A204.1 (cell line): ENCODE measurements around the gene AMD1.
"Not testable (repeated sequence)": the region's sequence is repeated elsewhere in the genome, so short reads cannot be mapped to it uniquely, and the experiment has no call there.

Experiments
- FAIRE-seq: peaks from 2 replicates; lab custom pipeline; 2012; peaks lifted over from hg19 to GRCh38; lab: Jason Lieb, UNC

Gene AMD1

DNA sequence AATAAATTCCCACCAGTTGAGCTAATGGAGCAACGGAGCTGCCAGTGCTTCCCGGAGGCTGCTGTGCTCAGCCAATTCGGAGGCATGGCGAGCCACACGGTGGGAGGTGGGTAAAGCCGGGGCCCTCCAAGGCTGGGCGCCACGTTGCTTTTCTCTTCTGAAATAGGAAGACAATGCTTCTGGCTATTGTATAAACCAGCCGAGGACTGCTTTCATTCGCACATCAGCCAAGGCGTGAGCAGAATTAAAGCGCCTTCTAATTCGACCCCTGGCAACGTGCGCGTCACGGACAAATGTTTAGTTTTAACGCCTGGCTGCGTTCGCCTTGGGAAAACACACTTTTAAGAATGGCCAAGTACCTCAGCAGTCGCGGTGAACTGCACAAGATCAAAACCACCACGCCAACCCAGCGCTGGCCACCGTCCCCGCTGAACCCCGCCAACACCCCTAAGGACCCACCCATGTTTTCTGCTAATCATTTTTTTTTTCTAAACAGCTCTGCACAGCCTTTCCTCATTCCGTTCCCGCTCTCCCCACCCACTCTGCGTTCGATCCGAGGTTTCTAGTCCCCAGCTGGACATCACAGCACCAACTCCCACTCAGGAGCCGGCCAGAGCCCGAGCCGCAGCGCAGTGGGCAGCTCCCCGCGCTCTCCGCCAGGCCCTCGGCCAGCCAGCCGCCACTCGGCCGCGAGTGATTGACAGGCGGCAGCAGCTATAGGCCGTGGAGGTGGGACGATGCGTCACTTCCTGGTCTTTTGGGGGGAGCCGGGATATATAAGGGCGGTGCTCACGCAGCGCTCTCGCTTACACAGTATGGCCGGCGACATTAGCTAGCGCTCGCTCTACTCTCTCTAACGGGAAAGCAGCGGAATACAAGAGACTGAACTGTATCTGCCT lies at the start of gene AMD1:
Gene AMD1 (plus strand): TSS at position 805 of the 899 bp plus-strand sequence. CDS start 321 bp downstream, outside the sequence.
- peak; percentile 55 for FAIRE-seq

DNA sequence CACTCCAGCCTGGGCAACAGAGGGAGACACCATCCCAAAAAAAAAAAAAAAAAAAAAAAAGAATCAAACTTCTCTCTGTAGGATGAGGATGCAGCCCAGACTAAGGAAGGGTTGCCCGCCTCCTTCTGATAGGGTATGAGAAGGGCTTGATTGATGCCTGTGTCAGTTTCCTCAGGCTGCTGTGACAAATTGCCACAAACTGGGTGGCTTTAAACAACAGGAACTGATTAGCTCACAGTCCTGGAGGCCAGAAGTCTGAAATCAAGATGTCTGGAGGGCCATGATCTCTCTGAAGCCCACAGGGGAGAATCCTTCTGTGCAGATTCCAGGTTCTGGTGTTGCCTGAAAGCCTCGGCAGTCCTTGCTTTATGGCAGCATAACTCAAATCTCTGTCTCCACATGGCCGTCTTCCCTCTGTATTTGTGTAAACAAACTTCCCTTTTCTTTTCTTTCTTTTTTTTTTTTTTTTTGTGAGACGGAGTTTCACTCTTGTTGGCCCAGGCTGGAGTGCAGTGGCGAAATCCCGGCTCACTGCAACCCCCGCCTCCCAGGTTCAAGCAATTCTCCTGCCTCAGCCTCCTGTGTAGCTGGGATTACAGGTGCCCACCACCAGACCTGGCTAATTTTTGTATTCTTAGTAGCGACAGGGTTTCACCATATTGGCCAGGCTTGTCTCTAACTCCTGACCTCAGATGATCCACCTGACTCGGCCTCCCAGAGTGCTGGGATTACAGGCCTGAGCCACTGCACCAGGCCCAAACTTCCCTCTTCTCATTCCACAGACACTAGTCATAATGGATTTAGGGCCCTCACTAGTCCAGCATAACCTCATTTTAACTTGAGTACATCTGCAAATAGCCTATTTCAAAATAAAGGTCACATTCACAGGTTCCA lies 48.1 kb upstream of the AMD1 start:
- FAIRE-seq = no peak

DNA sequence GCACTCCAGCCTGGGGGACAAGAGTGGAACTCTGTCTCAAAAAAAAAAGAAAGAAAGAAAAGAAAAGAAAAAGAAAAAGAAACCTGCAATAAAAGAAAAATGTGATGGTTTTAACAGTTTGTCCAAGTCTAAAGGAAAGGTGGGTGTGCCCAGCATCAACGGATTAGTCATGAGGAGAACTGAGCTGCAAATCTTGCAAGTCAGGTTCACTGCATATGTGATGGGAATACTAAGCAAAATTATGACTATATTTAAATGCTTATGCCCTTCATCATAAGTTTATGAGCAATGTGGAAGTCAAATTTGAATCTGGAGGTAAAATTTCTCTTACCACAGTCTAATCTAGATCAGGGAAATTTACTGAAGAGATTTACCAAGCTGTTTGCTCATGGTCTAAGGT lies 46.2 kb upstream of the AMD1 start:
- FAIRE-seq = no peak

DNA sequence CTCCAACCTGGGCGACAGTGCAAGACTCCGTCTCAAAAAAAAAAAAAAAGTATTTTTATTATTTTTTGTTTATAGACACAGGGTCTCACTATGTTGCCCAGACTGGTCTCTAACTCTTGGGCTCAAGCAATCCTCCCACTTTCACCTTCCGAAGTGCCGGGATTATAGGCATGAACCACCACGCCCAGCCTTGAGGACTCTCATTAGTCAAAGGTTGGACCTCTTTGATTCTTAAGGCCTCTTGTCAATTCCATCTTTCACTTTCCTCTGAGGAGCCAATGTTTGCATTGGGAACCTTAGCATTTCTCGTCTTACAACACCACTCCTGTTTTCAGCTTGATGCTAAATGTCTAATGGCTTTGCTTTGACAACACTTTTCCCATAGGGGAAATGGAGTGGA lies 43.2 kb upstream of the AMD1 start:
- no peak for FAIRE-seq

DNA sequence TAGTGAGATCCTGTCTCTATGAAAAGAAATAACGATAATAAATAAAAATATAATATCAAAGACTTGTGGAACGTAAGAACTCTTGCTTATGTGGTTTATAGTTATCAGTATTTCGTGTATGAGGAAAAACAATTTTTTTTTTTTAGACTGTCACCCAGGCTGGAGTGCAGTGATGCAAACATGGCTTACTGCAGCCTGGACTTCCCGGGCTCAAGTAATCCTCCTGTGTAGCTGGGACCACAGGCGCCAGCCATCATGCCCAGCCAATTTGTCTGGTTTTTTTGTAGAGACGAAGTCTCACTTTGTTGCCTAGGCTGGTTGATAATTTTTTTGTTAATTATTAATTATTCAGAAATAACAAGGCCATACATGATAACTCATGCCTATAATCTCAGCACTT lies 40.8 kb upstream of the AMD1 start:
- no peak for FAIRE-seq

DNA sequence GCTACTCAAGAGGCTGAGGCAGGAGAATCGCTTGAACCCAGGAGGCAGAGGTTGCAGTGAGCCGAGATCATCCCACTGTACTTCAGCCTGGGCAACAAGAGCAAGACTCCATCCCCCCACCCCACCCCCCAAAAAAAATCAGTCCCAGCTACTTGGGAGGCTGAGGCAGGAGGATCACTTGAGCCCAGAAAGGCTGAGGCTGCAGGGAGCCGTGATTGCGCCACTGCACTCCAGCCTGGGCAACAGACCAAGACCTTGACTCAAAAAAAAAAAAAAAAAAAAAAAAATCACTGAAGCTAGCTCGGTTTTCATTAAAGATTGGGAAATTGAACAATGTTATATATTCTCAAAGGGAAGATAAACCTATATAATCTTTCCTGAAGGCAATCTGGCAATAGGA lies 38.8 kb upstream of the AMD1 start:
- FAIRE-seq = not testable (repeated sequence)

DNA sequence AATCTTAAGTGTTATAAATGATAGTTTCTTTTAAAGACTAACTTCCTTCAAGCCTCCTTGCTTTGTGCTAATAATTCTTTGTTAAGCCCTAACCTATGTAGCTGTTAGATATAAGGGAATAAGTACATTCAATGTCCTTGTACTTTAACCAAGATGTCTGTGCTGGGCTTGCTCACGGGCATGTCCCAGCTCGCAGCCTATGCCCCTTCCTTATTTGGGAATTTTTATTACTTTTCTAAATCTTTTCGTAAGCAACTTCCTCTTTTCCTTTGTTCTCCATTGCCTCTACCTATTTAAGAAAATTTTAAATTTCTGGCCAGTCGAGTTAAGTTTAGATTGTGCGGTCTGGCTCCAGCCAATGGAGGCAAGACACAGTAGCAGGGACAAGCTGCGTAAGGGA lies 33.3 kb upstream of the AMD1 start:
- FAIRE-seq = no peak

DNA sequence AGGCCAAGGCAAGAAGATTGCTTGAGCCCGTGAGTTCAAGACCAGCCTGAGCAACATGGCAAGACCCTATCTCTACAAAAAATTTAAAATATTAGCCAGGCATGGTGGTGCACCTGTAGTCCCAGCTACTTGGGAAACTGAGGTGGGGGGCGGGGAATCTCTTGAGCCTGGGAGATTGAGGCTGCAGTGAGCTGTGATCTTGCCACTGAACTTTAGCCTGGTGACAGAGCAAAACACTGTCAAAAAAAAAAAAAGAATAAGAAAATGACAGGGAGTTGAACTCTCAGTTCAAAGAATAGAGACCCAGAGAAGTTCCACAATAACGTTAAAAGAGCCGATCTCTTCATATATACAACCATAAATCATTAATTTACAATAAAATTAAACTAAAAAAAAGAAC lies 24.8 kb upstream of the AMD1 start:
- FAIRE-seq = no peak

DNA sequence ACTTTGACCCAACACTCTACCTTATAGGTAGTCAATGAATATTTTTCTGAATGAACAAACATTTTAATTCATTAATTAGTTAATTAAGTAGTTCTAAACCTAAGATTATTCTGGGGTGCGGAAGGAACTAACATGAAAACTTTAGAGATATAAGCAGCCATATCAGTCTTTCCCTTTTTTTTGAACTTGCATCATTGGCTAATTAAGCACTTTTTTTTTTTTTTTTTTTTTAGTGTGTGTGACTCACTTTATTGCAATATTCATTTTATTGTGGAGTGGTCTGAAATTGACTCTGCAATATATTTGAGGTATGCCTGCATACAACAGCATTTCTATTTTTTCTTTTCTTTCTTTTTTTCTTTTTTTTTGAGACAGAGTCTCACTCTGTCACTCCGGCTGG lies 21.8 kb upstream of the AMD1 start:
- no peak for FAIRE-seq

DNA sequence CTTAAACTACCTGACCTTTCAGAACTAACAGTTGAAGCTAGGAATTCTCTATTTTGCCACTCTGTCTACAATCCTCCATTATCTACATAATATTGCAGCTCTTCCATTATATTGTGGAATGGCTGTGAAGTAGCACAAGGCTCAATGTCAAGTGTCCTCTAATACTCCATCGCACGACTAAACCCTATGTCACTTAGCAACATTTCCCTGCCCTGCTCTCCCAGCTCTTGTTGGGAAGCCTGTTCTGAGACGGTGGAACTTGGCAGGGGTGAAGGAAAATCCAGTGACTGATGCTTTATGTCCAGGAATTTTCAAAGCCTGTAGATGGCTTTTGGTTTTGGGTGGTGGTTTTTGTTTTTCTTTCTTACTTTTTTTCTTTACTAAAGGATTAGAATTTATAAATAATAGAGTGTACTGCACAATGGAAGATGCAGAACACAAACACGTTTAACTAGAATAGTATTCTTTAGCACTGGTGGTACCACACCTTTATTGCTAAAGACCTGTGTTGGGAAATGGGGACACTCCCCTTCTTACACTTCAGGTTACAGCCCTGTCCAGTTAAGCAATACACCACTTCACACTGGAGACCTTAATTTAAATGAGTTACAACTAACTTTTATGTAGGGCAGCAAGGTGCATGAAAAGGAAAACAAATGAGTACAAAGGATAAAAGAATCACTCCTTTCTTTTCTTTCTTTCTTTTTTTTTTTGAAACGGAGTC lies 20.7 kb upstream of the AMD1 start:
- no peak for FAIRE-seq

DNA sequence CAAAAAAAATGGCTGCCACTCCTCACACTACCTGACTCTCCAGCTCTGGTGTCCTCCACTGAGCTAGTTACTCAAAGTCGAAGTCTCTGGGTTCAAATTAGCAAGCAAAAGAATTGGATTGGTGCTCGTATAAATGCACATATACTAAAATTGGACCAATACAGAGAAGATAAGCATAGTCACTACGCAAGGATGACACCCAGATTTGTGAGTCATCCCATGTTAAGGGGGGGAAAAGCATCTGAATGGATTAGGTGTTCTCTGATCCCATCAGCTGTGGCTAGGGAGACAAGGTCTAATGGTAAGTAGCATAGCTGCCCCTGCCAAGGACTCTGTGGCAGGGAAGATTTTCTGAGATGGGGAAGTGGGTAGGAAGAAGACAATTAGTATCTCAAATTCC lies 18.3 kb upstream of the AMD1 start:
- no peak for FAIRE-seq

DNA sequence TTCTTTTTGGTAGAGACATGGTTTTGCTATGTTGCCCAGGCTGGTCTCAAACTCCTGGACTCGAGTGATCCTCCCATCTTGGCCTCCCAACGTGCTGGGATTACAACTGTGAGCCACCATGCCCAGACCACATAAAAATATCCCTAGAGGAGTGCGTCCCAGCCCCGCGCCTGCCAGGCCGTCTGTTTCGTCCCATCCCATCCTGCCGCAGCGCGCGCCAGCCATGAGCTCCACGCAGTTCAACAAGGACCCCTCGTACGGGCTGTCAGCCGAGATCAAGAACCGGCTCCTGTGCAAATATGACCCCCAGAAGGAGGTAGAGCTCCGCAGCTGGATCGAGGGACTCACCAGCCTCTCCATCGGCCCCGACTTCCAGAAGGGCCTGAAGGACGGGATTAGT lies 16.6 kb upstream of the AMD1 start:
- FAIRE-seq = no peak

DNA sequence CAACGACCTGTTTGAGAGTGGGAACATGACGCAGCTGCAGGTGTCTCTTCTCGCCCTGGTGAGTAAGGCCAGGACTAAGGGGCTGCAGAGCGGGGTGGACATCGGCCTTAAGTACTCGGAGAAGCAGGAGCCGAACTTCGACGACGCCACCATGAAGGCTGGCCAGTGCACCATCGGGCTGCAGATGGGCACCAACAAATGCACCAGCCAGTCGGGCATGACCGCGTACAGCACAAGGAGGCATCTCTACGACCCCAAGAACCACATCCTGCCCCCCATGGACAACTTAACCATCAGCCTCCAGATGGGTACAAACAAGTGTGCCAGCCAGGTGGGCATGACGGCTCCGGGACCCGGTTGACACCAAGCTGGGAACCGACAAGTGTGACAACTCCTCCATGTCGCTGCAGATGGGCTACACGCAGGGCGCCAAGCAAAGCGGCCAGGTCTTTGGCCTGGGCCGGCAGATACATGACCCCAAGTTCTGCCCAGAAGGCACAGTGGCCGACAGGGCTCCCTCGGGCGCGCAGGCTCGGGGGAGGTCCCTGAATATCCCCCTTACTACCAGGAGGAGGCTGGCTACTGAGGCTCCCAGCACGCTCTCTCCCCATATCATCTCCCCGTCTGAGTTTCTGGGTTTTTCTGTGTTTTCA lies 15.9 kb upstream of the AMD1 start:
- FAIRE-seq = no peak

DNA sequence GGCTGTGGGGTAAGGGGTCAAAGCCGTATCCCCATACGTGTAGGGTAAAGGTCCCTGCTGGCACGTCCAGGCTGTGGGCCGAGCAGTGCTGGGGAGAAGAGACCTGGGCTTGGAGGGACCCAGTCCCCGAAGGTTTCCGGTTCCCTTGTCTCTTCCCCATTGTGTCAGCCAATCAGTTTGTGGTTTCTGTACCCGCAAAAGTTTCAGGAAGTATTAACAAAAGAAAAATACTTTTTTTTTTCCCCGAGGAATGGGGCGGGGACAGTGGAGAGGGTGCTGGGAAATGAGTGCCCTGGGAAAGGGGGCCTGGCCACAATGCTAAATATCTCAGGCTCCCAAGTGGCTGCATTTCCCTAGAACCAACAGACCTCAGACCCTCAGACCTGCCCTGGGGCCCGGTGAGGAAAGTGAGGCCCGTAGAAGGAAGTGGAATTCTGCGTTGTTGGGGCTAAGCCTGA lies 15.2 kb upstream of the AMD1 start:
- no peak for FAIRE-seq

DNA sequence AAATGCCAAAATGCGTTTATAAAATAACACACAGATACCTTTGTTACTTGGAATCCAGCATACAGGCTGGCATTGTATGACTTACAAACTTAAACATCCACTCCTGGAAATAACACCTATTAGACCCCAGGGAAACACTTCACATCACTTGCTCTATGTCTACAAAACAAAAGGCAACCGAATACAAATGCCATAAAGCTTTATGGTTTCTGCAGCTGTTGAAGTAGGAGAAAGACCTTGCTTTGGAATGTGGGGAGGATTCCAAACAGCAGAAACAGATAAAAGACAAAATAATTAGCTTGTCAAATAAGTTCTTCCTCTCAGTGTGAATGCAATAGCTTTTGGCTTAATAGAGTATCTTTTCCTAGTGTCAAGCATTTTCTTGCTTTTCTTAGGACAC lies 9.8 kb upstream of the AMD1 start:
- FAIRE-seq = no peak

DNA sequence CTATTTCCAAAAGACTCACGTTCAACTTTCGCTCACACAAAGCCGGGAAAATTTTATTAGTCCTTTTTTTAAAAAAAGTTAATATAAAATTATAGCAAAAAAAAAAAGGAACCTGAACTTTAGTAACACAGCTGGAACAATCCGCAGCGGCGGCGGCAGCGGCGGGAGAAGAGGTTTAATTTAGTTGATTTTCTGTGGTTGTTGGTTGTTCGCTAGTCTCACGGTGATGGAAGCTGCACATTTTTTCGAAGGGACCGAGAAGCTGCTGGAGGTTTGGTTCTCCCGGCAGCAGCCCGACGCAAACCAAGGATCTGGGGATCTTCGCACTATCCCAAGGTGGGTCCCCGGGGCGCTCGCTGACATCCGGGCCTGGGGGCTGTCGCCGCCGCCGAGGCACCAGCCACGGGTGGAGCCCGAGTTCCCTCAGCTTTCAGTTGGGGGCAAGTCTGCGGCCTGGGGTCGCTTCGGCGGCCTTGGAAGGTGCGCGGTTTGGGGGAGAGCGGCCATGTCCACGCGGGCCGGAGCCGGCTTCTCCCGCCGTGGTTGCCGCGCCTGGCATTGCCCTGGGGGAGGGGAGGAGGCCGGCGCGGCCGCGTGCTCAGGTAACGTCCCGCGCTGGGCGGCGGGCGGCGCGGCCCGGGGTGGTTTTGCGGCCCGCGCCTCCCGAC lies 429 bp downstream of the AMD1 start:
- FAIRE-seq = no peak

DNA sequence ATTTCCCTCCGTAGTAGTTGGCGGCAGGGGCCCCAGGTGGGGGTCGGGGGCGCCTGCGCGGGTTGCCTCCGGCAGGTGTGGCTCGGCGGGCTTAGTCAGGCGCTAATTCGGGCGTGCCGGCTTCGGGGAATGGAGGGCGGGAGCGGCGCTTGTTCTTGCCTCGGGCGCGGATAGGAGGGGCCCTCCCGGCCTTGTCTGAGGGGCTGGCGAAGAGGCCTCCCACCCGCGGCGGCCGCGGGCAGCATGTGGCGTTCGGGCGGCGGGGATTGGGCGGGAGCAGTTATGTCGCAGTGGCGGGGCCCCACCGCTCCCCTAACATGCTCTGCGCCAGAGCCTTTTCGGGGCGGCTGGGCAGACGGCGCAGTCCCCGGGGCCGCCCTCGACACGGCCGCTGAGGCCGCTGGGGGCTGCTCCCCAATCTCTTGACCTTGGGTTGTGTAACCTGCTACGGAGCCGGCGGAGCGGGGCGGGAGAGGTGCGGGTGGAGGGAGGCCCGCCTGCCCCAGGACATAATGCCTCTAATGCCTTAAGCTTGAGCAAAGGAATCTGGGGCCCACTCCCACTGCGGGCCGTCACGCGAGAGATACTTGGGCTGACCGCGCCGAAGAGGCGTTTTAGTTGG lies 1.1 kb downstream of the AMD1 start:
- FAIRE-seq = no peak

DNA sequence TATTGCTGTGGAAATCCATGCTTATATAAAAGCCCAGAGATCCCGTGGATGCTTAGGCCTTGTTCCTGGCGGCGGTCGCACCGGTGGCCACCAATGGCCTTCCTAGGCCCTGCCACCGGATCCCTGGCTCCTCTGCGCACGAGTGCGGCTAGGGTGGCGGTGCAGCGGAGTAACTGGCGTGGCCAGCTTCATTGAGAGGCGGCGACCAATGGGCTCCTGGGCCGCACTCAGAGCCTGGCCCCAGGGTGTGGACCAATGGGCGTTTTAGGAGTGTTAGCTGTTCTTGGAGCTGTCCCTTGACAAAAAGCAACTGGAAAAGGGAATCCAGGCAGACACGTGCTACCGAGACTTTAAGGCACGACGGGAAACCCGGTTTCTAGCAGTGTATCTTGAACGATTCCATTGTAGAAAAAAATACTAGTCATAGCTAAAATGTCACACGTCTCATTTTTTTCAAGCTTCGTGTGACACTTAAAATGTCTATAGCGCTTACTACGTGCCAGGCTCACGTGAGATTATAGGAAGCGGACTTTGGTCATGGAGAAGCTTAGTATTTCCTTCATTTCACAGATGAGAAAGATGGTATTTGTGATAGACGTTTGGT lies 1.7 kb downstream of the AMD1 start:
- peak; percentile 66 for FAIRE-seq

DNA sequence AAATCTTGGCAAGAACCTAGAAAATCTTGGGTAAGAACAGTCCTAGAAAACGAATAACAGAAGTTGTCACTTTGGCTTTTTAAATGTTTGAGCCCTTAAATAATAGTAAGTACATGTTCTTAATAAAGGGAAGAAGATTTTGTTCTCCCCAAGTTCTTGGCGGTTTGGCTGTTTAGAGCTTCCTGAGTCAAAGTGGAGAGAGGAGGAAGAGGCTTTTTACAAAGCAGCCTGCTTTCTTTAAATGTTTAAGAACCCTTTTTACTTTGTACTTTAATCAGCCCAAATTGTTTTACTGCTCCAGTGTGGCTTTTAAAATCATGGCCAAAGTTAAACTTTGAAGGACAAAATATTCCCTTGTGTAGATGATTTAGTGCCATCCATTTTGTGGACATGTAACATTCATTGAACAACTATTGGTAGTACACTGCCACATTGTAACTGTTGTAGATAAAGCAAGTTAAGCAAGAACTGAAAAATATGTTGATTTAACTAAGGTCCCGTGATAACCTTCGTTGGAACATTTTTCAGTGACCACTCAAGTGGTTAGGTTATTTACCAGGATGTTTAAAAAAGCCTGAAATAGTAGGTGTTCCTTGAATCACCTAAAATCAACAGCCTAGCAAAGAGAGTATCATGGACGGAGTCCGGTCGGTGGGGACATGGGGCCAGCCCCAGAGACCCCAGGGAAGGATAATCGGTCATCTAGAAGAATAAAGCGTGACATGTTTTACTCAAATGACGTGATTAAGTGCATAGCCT lies 2.4 kb downstream of the AMD1 start:
- no peak for FAIRE-seq

DNA sequence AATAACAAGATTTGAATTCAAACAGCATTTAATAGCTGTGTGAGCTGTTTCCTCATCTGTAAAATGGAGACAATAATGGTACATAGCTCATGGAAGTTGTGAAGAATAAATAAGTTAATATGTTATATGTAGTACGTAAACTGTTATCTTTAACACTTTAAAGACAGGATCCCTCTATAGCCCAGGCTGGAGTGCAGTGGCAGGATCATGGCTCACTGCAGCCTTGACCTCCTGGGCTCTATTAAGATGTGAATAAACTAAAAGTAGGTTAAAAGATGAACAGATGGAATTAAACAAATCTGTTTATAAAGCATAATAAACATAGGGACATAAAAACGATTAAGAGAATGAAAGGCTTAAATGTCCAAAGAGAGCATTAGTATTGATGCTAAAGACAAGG lies 3.0 kb downstream of the AMD1 start:
- no peak for FAIRE-seq
